Left lobe of liver (tissue), 2 donors: ENCODE data around the gene ACOXL. TPM values are rescaled to one million over a fixed set of nuclear protein-coding genes. Genes with fewer than 3 reads are reported as not detected.
"Not testable (repeated sequence)": the region's sequence is repeated elsewhere in the genome, so short reads cannot be mapped to it uniquely, and the experiment has no call there.

ENCODE experiments used
- ATAC-seq: fragments of 200-7000 bp; cut with Tn5 transposase; one replicate; pipeline ENCODE4 v1.9.1; 2020; ENCODE audit warnings: mild to moderate bottlenecking, moderate library complexity
- DNase-seq: peaks from one replicate; pipeline ENCODE4 v3.0.0-alpha.2; 2020; ENCODE audit warnings: low spot score
- total RNA-seq: library from RNA; stranded (reverse); gene quantifications from one replicate; pipeline ENCODE4 v1.2.1, GENCODE V29; 2021
- donor health status: DM: no; HTN: no; CAD: no; lungs with moderate emphysema.
- donor health status: DM: no; HTN: yes; CAD: no.

The ACOXL gene
- total RNA-seq, 1 donor from 2014 or later = not detected

DNA sequence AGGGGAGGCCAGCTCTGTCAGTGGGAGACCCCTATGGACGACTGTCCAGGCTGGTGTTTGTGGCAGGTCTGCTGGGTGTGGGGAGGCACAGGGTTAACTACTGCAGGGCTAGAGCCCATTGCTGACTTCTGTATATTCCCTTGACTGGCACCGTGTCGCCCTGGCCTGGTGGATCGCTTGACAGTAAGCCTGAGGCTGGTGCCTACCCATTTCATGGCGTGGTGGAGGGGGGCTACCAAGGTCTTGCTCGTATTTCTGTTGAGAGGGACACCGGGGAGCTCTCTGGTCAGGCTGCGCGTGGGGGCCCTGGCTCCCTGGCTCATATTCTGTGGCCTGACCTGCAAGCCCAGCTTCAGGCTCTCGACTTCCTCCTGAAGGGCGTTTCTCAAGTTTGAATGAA is 119.7 kb downstream of the ACOXL start:
- no peak for DNase-seq
- no peak for ATAC-seq

DNA sequence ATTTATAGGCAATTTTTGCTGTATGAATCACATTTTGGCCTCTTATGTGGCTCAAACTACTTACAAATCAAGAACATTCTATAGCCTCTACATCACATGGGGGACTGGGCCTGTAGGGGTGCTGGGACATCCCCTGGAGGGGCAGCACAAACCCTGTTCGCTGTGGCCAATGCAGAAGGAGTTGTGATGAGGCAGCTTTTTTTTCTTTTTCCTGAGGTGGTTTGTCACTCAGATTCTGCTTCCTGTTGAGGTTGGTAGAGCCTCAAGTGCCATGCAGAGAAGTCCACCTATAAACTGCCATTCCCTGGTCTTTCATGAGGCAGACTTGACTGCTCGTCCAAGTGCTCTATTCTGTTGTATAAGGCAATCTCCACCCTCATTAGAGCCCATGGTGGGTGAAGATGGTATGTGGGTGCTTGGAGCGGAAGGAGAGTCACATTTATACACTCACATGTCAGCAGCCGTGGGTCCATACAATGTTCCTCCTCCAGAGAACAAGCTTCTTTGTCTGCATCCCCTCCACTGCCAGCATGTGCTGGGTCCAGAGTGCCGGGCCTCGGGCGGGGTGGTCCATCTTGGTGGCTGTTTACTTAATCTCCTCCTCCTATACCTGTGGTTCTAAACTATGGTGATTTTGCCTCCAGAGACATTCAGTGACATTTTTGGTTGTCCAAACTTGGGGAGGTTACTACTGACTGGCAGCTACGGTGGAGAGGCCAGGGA is 120.3 kb downstream of the ACOXL start:
- ATAC-seq (no peak), DNase-seq (no peak)

DNA sequence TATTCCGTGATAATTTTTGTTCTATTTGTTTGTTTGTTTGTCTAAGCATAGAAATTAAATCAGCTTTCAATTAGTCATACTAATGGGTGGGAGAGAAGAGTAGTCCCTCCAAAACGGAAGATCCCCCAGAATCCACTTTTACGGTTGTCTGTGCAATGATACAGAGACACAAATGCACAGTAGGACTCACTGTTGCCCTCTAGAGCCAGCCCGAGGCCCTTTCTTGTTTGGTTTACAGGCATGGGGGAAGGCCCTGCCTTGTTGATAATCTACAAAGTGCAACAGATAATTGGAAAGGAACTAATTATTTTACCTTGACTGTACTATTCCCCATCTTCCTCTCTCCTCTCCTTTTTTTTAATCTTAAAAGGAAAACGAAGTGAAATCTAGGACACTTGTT is 121.1 kb downstream of the ACOXL start:
- ATAC-seq (peak; percentile 82), DNase-seq (no peak)

DNA sequence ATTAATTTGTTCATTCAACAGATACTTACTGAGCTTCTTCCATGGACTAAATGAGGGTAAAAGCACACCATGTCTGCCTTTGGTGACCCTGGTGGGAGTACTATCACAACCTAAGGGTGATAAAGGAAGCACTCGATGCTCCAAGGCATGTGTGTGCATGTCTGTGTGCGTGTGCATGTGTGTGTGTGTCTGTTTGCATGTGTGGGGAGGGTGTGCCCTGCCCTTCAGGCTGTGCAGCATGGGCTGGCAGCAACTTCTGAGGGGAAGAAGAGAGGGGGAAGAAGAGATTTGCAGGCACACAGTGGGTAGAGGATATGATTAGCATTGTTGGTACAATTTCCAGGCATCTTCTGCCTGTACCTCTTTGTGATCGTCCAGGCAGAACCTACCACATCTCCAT is 121.6 kb downstream of the ACOXL start:
- no peak for ATAC-seq

DNA sequence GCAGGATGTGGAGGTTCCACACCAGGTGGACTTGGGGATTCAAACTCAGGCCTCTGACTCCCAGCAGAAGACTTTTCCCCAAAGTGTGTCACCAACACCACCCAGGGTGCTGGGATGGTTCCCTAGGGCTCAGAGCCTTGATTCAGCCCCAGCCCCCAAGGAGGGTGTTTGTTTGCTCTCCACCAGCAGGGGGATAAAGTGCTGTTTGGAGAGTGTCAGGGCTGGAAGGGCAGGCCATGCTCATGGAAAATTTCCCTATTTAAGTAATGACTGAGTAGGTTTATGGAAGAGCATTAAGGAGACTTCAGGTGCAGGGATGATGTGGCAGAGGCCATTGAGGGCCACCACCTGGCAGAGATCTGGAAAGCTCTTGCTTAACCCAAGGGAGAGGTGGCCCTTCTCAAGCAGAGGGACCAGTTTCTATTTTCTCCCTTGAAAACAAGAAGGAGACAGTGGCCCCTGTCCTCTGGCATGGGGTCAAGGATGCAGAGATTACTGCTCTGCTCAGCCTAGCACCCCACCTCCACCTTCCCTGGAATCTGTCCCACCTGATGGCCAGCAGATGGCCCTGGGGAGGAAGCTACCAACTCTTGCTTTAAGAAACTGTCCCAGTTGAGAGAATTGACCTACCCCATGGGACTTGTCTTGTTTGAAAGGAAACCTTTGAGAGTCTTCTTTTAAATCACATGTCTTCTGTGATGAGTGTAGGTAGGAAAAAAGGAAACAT is 122.1 kb downstream of the ACOXL start:
- DNase-seq = no peak

More for the DNA sequence above, 121.6 kb downstream of the ACOXL start:
- no peak for DNase-seq

DNA sequence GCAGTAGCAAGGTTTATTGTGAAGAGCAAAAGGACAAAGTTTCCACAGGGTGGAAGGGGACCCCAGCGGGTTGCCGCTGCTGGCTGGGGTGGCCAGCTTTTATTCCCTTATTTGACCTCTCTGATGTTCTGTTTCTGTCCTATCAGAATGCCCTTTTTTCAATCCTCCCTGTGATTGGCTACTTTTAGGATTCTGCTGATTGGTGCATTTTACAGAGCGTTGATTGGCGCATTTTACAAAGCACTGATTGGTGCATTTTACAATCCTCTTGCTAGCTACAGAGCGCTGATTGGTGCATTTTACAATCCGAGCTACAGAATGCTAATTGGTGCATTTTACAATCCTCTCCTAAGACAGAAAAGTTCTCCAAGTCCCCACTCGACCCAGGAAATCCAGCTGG is 123.5 kb downstream of the ACOXL start:
- not testable (repeated sequence) for ATAC-seq, DNase-seq

More for the DNA sequence above, 122.1 kb downstream of the ACOXL start:
- no peak for ATAC-seq

DNA sequence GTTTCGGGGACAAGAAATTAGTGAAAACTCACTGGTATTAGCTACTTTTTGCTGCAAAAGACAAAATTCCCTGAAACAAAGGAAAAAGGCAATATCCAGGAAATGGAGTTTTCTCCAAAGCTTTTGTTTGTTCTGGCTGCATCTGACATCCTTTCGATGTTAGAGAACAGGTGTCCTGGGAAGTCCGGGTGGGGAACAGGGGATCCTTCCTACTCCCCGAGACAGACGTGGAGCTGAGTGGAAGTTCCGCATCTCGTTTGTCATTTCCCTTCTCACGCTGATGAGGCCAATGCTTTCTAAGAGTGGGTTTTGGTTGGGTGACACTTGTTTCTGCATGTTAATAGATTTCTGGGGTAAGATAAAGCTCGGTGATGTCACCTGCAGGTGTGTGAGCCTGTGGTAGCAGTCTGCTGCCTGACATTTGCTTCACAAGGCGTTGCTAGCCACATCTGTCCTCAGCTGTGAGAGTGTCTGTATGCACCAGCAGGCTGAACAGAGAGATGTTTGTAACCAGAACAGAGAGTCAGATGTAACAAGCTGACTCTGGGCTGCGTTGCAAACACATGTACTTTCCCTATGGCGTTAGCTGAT is 125.9 kb downstream of the ACOXL start:
- no peak for DNase-seq
- no peak for ATAC-seq

DNA sequence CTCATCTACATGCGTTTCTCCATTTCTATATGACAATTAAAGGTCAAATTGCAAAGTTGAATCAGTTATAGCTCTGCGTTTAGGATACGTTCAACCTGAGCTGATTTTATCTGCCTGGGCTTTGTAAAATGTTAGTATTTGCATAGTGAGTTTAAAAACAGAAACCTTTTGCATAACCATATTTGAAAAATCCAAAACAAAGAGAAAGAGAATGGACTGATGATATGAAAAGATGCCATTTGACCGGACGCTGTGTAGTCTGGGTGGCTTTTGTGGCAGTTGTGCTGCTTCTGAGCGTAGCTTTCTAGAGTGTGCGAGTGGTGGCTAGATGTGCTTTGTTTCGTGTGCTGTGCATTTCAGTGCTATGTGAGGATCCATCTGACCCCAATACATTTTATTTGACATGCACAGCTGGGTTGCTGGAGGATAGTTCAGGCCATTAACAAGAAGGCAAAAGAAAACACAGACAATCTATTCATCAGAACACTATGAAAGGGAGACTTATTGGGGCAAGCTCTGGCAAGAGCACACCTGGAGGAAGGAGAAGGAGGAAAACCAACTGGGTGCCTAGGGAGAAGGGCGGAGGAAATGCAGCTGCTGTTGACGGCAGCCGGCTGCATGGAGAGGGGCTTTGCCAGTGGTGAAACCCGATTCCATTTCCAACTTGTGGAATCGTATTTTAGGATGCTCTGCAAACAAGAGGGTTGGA is 126.8 kb downstream of the ACOXL start:
- DNase-seq (no peak), ATAC-seq (no peak)

DNA sequence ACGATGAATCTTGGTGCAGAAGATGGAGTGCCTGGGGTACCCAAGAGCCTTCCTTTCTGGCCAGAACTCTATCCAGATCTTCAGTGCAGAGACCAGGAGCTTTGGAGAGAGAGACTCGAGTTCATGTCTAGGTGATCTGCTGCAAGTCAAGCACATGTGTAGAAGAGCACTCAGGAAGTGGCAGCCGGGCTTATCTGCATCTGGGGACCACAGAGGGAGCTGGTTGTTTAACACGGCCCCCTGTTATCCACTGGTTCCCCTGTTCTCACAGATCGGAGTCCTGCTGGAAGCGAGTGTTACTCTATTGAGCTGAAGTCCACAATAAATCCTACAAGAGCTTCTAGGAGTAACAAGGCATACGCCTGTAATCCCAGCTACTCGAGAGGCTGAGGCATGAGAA is 128.3 kb downstream of the ACOXL start:
- no peak for DNase-seq

DNA sequence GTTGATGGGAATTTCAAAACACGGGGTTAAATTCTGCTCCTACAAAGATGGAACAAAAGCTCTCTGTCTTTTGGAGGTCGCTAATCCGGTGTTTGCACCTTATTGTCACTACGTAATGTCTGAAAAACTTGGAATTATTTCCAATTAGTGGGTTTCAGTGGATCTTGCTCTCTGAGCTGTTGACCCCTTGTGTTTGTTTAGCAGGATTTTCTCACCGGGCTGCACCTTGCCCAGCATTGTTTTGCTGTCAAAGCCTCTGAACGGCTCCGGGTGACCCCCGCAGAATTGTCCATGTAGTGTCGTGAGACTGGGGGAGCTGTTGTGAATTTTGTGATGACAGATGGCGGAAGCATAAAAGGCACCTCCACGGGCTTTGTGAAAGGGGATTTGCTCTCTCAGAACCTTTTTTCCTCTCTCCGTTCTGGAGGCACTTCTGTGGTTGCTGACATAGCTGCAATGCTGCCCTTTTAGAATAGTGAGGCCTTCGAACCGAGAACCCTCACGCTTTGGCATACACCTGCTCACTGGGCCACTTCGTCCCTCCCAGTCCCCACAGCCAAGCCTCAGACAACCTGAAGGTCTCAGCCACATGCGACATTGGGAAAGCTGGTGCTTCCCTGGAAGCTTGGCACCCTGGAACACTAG is 129.4 kb downstream of the ACOXL start:
- no peak for ATAC-seq
- DNase-seq = no peak

More for the DNA sequence above, 128.3 kb downstream of the ACOXL start:
- ATAC-seq = no peak

DNA sequence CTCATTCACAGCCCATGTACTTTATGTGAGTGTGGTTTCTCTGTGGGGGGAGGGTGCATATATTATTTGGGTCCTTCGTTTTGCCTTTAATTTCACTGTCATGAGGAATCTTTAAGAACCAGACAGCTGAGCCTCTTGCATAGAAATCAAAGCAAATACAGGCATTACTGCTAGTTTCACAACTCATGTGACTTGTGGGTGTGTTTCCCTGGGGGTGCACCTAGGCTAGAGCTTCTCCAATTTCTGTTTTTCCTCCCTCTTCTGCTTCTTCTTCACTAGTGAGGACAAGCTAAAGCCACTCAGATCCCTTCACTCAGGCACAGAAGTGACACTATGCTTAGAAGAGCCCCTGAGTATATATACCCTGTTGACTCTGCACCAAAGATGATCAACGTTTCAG is 131.4 kb downstream of the ACOXL start:
- ATAC-seq (no peak), DNase-seq (no peak)

DNA sequence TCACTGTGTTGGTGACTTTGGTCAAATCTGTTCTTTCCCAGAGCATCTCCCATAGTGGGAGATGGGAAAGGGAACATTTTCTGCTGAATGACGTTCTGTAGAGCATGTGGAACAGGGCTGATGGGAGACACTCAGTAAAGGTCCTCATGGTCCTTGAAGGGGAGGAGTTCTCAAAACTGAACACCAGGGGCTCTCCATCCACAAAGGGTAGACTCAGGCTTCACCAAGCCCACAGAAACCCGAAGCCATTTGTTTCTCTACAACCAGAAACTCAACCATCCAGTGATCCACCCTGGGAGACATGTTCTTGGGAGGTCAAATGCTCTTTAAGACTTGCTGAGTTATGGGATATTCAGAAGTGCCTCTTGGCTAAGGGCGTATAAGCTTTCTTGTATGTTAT is 131.8 kb downstream of the ACOXL start:
- ATAC-seq = no peak

DNA sequence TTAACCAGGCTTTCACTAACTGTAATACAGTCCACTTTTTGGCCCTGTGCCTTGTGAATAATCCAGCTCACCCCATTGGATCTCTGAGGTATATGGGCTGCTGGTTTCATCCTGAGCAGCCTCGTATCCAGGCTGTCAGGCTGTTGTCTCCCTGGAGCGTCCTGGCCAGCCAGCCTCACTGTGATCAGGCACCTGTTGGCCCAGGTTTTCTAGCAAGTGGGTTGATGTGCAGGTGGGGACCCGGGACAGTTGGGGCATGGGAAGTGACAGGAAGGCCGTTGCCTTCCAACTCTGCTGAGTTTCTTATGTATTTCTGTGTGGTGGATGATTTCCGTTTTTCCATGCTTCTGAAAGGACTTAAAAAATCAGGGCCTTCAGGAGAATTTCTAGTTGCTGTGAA is 132.4 kb downstream of the ACOXL start:
- no peak for ATAC-seq
- no peak for DNase-seq

More for the DNA sequence above, 131.8 kb downstream of the ACOXL start:
- DNase-seq = no peak

DNA sequence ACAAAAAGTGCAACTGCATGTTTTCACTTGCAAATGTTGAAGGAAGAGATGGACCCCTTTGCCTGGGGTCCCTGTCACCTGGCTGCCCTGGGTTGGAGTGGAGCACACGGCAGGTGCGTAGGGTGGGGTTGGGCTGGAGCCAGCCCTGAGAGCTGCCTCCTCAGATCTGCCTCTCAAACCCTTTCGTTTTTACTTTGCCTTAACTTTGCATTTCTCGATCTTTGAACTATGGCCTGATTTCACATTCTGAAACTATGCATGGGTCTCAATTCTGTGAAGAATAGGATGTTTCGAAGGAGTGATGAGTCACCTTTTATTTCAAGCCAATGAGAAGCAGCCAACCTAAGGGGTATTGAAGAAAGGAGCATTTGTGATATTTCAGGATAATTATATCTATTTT is 132.8 kb downstream of the ACOXL start:
- no peak for ATAC-seq
- no peak for DNase-seq

DNA sequence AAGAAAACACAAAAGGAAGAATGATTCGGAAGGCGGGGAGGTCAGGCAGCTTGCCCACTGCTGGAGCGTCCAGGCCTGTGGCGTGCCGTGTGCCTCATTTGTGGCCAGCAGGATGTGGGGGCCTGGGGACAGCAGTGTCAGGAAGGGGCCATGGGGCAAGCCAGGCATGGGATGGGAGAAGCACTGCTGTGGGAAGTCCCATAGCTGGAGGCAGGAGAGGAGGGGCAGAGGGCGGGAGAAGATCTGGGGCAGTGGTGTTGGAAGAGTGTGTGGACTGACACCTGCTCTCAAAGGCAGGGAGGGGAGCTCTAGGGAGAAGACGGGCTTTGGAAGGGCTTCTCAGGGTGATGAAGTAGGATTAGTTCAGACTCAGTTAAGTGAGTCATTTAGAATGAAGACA is 133.7 kb downstream of the ACOXL start:
- ATAC-seq = no peak
- no peak for DNase-seq

DNA sequence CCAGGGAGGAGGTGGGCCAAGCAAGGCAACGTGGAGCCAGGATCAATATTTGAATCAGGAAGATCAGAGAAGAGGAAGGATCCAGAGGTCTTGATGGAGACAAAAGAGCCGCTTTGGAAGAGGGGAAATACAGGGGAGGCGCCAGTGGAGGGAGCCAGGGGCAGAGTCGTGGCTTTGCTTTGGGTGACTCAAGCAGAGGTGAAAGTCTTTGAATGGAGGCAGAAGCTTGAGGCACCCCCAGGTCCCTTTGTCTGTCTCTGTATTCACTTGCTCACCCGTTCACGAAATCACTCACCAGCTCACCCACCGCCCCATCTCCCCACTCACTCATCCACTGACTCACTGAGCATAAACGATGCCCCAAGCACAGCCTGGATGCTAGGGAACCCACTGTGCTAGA is 134.1 kb downstream of the ACOXL start:
- no peak for DNase-seq
- no peak for ATAC-seq

DNA sequence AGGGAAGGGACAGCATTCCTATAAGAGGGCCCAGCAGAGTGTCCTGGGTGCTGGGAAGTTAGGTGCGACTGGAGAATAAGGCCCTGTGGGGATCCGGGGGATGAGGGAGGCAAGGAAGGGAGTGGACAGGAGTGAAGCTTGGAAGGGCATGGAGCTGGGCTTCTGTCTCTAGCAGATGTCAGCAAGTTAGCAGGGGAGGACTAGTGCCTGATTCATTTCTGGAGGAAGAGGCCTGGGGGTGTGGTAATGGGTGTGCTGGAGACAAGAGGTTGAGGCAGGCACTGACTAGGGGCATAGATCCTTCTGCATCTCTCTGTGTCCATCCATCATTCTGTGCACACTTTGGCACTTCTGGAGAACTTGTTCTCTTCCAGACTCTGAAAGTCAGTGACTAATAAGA is 134.7 kb downstream of the ACOXL start:
- ATAC-seq (no peak), DNase-seq (no peak)

DNA sequence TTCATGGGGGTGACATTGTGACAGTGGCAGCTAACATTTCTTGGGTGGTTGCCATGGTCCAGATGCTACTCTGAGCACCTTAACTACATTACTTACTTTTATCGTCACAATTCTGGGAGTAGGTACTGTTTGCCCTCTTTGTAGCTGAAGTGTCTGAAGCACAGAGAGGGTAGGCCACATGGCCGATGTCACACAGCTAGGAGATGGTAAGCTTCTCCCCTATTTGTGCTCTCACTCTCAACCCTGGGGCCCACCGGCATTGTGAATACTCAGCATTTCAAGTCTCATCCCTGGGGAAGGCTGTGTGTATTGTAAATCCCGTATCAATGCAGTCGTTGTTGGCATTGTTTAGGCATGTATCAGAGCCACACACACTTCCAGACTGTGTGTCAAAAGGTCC is 136.6 kb downstream of the ACOXL start:
- no peak for ATAC-seq

DNA sequence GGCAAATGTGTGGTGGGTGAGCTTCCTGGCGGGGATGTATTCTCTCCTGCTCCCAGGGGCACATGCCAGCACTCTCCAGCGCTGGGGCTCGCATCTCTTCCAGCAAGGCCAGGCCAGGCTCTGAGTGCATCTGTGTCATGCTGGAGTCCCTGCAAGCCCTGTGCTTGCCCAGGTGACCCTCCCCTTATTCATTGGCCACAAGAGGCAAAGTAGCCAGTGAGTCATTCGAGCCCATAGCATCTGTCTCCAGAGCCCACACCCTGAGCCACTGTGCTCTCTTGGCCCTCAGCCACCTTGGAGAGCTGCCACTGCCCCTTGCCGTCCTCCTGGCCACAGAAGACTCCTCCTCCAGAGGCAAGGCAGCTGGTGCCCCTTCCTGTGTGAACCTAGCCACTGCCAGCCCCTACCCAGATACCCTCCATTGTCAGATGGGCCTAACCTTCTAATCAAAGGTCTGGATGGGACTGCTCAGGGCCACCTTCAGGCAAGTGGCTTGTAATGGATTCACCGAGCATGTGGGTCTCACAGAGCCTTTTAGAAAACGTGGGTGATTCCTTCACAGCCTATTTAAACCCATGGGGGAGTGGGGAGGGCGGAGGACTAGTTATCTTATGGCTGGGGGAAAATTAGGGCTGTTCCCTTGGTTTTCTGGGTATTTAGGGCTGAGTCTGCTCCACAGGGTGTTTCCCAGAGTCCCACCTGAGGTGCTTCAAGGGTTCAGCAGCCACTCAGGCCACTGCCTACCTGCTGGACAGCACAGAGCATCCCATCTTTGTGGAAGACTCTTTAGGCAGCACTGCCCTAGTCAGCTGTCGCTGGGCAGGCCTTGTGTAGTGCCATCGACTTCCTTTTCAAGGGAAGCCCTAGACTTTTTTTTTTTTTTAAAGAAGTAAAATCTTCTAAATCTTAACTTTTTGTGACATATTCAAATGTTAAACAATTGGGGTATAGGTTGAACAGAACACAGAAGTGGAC is 137.4 kb downstream of the ACOXL start:
- no peak for DNase-seq
- ATAC-seq = no peak

More for the DNA sequence above, 136.6 kb downstream of the ACOXL start:
- no peak for DNase-seq

DNA sequence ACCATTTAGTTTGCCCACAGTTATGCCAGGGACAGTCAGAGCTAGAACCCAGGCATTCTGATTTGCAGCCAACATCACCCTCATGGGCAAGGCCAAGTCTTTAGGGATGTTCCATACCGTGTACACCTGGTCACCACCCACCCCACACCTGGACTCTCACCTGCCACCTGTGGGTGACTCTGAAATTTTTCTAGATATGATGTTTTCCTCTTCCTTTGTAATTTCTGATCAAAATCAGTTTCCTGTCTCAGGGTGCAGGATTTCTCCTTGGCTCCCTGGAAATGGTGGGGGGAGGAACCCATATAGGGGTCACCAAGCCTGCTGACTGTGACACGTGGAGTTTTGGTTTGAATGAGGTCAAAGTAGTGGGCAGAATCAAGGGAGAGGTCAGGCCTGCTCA is 138.2 kb downstream of the ACOXL start:
- ATAC-seq (no peak), DNase-seq (no peak)
